ENCODE data around the gene AK8.

GRCh38 chr9:132840980-132841379 is 37.1 kb downstream of the AK8 start:
- TF ChIP-seq FOXM1 (IDR thresholded peaks at IDR 0.05; ENCODE audit: borderline replicate concordance, low read depth) (no peak), CEBPB (IDR thresholded peaks at IDR 0.05) (no peak), YY1 (IDR thresholded peaks at IDR 0.05; ENCODE audit: low read depth) (no peak), TAF1 (IDR thresholded peaks at IDR 0.05; ENCODE audit: low read depth) (no peak), CREB1 (IDR thresholded peaks at IDR 0.05; ENCODE audit: low read depth) (no peak), REST (IDR thresholded peaks at IDR 0.05; ENCODE audit: low read depth) (no peak), MAX (IDR thresholded peaks at IDR 0.05) (no peak), NFIC (IDR thresholded peaks at IDR 0.05) (no peak), RAD21 (IDR thresholded peaks at IDR 0.05; ENCODE audit: low read depth) (no peak), USF1 (IDR thresholded peaks at IDR 0.05) (no peak), EP300 (IDR thresholded peaks at IDR 0.05; ENCODE audit: borderline replicate concordance) (no peak)

All from Ishikawa (cell line).